HG03103 (cell line): ENCODE results near the gene BNIP3.
A peak's percentile ranks its signal among the peaks of the same experiment; 100 is the strongest.

Experiments
- ATAC-seq: cut with Tn5 transposase; IDR thresholded peaks from one replicate; pipeline ENCODE4 v1.9.1; 2021; ENCODE audit warnings: low read depth; ENCODE audit not compliant: unreplicated experiment

BNIP3 gene

GRCh38 chr10:131981429-131982184 is at the start of gene BNIP3:
BNIP3 (minus strand) TSS chr10:131981923; CDS start chr10:131981806, 117 bp downstream.
- peak; percentile 81 for ATAC-seq

- no peak for ATAC-seq
Observed at GRCh38 chr10:132030898-132031463, 49.3 kb upstream of the BNIP3 start.

GRCh38 chr10:132028706-132029105 is 47.0 kb upstream of the BNIP3 start:
- ATAC-seq = no peak

- ATAC-seq = no peak
Observed at GRCh38 chr10:132027423-132027983, 45.8 kb upstream of the BNIP3 start.

- peak; percentile 79 for ATAC-seq
Observed at GRCh38 chr10:132023092-132023811, 41.5 kb upstream of the BNIP3 start.

- no peak for ATAC-seq
Observed at GRCh38 chr10:132022241-132022640, 40.5 kb upstream of the BNIP3 start.

GRCh38 chr10:132021504-132022143 is 39.9 kb upstream of the BNIP3 start:
- no peak for ATAC-seq

GRCh38 chr10:132021046-132021445 is 39.3 kb upstream of the BNIP3 start:
- ATAC-seq = no peak

- no peak for ATAC-seq
Observed at GRCh38 chr10:132020456-132020855, 38.7 kb upstream of the BNIP3 start.

GRCh38 chr10:132019366-132019765 is 37.6 kb upstream of the BNIP3 start:
- no peak for ATAC-seq

- ATAC-seq = no peak
Observed at GRCh38 chr10:132018446-132018845, 36.7 kb upstream of the BNIP3 start.

GRCh38 chr10:132016514-132016913 is 34.8 kb upstream of the BNIP3 start:
- no peak for ATAC-seq

- no peak for ATAC-seq
Observed at GRCh38 chr10:132011445-132011844, 29.7 kb upstream of the BNIP3 start.

- no peak for ATAC-seq
Observed at GRCh38 chr10:132011024-132011423, 29.3 kb upstream of the BNIP3 start.

- ATAC-seq = no peak
Observed at GRCh38 chr10:132010483-132010882, 28.8 kb upstream of the BNIP3 start.

- ATAC-seq = no peak
Observed at GRCh38 chr10:132009575-132009974, 27.9 kb upstream of the BNIP3 start.

- no peak for ATAC-seq
Observed at GRCh38 chr10:132007681-132008080, 26.0 kb upstream of the BNIP3 start.

GRCh38 chr10:132006966-132007365 is 25.2 kb upstream of the BNIP3 start:
- no peak for ATAC-seq

- no peak for ATAC-seq
Observed at GRCh38 chr10:132005147-132005546, 23.4 kb upstream of the BNIP3 start.

GRCh38 chr10:132004052-132004451 is 22.3 kb upstream of the BNIP3 start:
- ATAC-seq = no peak
